ENCODE results near the gene PBX1. TPM values are rescaled to one million over a fixed set of nuclear protein-coding genes. Genes with fewer than 3 reads are reported as not detected.

PBX1 gene
- total RNA-seq, 2 experiments from 2014 or later = not detected

GRCh38 chr1:164613176-164613575, 54.2 kb downstream of the PBX1 start:
- no peaks in the 10 kb centered on the region for H3K36me3 Mint-ChIP-seq (ENCODE audit: low read depth)
- H3K27me3 Mint-ChIP-seq = no peaks in the 10 kb centered on the region
- intact Hi-C loops (cut with micrococcal nuclease) = no loop called here
- DNase-seq = no peak
- H3K4me1 Mint-ChIP-seq (ENCODE audit: low read depth) = no peaks in the 10 kb centered on the region
- H3K9me3 Mint-ChIP-seq = no peaks in the 10 kb centered on the region
- H3K4me3 Mint-ChIP-seq = no peak overlapping the region
- POLR2A ChIA-PET = no interaction called here
- ATAC-seq = no peak
- H3K27ac Mint-ChIP-seq = no peak overlapping the region
- CTCF ChIA-PET = no interaction called here
- no peak for TF ChIP-seq CTCF (IDR thresholded peaks at IDR 0.05)

DNA sequence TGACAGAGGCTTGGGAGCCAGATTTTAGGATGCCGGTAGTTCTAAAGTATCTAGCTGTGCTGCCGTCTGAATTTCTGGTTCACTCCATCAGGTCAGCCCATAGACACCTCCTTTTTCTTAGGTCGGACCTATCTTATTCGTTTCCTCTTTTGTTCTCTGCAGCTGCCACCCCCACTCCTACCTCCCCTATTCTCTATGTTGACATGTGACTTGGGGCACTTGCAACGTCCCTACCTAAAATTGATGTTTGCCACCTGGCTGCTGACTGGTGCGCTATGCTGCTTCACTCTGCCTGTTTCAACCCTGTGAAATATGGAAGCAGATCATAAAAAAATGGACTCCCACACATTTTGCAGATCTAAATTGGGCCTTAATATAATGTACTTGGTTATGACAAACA, 55.3 kb downstream of the PBX1 start:
- POLR2A ChIA-PET = no interaction called here
- no peaks in the 10 kb centered on the region for H3K9me3 Mint-ChIP-seq
- ATAC-seq (no peak), DNase-seq (no peak)
- no peaks in the 10 kb centered on the region for H3K36me3 Mint-ChIP-seq (ENCODE audit: low read depth)
- CTCF ChIA-PET = no interaction called here
- no peak overlapping the region for H3K27ac Mint-ChIP-seq
- H3K4me3 Mint-ChIP-seq = no peak overlapping the region
- intact Hi-C loops (cut with micrococcal nuclease) = no loop called here
- H3K4me1 Mint-ChIP-seq (ENCODE audit: low read depth) = no peaks in the 10 kb centered on the region
- TF ChIP-seq CTCF (IDR thresholded peaks at IDR 0.05) = no peak
- H3K27me3 Mint-ChIP-seq = no peaks in the 10 kb centered on the region

GRCh38 chr1:164617377-164618201, 58.6 kb downstream of the PBX1 start:
- Mint-ChIP-seq H3K27me3 (peaks cover 1% of the 10 kb centered on the region), H3K36me3 (ENCODE audit: low read depth) (no peaks in the 10 kb centered on the region), H3K4me1 (ENCODE audit: low read depth) (no peaks in the 10 kb centered on the region), H3K27ac (no peak overlapping the region), H3K9me3 (no peaks in the 10 kb centered on the region), H3K4me3 (no peak overlapping the region)
- DNase-seq (peak; percentile 2), ATAC-seq (no peak)
- intact Hi-C loops (cut with micrococcal nuclease) = no loop called here
- ChIA-PET CTCF (no interaction called here), POLR2A (no interaction called here)
- no peak for TF ChIP-seq CTCF (IDR thresholded peaks at IDR 0.05)

DNA sequence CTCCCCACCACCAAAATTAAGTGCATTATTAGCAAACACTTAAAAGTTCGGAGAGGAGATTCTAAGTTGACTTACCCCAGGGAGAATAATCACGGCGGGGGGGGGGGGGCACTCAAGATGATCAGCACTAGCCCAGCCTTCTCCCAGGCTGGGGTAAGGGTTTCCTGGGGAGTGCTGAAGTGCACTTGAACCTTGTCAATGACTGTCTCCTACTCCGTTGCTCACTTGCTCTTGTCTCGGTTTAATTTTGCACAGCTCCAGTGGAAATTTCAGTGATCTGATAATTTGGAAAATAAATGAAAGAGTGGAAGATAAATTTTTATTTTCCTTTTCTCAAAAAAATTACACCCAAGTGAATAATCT, 59.2 kb downstream of the PBX1 start:
- ChIA-PET CTCF (no interaction called here), POLR2A (no interaction called here)
- no peak for TF ChIP-seq CTCF (IDR thresholded peaks at IDR 0.05)
- intact Hi-C loops (cut with micrococcal nuclease) = no loop called here
- no peaks in the 10 kb centered on the region for H3K9me3 Mint-ChIP-seq
- H3K27ac Mint-ChIP-seq = no peak overlapping the region
- H3K36me3 Mint-ChIP-seq (ENCODE audit: low read depth) = no peaks in the 10 kb centered on the region
- DNase-seq (no peak), ATAC-seq (no peak)
- peaks cover 1% of the 10 kb centered on the region for H3K27me3 Mint-ChIP-seq
- no peaks in the 10 kb centered on the region for H3K4me1 Mint-ChIP-seq (ENCODE audit: low read depth)
- no peak overlapping the region for H3K4me3 Mint-ChIP-seq

- ATAC-seq (no peak), DNase-seq (no peak)
- no peak overlapping the region for H3K4me3 Mint-ChIP-seq
- ChIA-PET CTCF (no interaction called here), POLR2A (no interaction called here)
- H3K4me1 Mint-ChIP-seq (ENCODE audit: low read depth) = no peaks in the 10 kb centered on the region
- no peaks in the 10 kb centered on the region for H3K36me3 Mint-ChIP-seq (ENCODE audit: low read depth)
- intact Hi-C loops (cut with micrococcal nuclease) = no loop called here
- no peaks in the 10 kb centered on the region for H3K9me3 Mint-ChIP-seq
- H3K27me3 Mint-ChIP-seq = peaks cover 3% of the 10 kb centered on the region
- no peak overlapping the region for H3K27ac Mint-ChIP-seq
- TF ChIP-seq CTCF (IDR thresholded peaks at IDR 0.05) = no peak
Measured at GRCh38 chr1:164619006-164619784, 60.2 kb downstream of the PBX1 start.

All from activated CD8-positive, alpha-beta T cell treated with anti-CD3 and anti-CD28 coated beads for 36 hours (primary cell).